AG08396 (cell line): ENCODE measurements around the gene COQ7.

Experiments
- DNase-seq: peaks from one replicate; pipeline ENCODE4 v3.0.0; 2012; ENCODE audit warnings: low spot score, mixed read lengths

Gene COQ7

GRCh38 chr16:19113577-19114358, 46.4 kb downstream of the COQ7 start, which contains the start of gene ITPRIPL2:
Gene ITPRIPL2, plus strand, starts transcription at chr16:19113964. Its CDS starts 498 bp downstream, at chr16:19114462.
- peak; percentile 91 for DNase-seq

DNA sequence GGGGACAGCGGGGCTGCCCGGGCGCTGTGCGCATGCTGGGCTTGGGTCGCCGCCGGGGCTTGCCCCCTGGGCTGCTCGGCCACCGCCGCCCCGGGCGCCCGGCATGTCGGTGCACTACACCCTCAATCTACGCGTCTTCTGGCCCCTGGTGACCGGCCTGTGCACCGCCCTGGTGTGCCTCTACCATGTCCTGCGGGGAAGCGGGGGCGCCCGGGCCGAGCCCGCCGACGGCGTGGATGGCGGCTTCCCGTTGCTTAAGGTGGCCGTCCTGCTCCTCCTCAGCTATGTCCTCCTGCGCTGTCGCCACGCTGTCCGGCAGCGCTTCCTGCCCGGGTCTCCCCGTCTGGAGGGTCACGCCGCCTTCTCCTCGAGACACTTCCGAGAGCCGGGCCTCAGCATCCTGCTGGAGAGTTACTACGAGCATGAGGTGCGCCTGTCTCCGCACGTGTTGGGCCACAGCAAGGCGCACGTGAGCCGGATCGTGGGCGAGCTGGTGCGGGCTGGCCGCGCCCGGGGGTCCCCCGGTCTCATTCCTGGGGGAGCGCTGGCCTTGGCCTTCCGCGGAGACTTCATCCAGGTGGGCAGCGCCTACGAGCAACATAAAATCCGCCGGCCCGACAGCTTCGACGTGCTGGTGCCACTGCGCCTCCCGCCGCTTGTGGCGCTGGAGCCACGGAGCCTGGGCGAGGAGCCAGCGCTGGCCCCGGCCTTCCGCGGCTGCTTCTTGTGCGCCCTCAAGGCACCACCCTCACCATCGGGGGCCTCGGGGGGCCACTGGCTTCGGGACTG, 47.1 kb downstream of the COQ7 start:
- DNase-seq = peak; percentile 71

- DNase-seq = no peak
These were observed 48.0 kb downstream of the COQ7 start for GRCh38 chr16:19115148-19116021.

- no peak for DNase-seq
These were observed 49.5 kb downstream of the COQ7 start for GRCh38 chr16:19116711-19117449.

GRCh38 chr16:19118938-19119431, 51.6 kb downstream of the COQ7 start:
- DNase-seq = peak; percentile 88

DNA sequence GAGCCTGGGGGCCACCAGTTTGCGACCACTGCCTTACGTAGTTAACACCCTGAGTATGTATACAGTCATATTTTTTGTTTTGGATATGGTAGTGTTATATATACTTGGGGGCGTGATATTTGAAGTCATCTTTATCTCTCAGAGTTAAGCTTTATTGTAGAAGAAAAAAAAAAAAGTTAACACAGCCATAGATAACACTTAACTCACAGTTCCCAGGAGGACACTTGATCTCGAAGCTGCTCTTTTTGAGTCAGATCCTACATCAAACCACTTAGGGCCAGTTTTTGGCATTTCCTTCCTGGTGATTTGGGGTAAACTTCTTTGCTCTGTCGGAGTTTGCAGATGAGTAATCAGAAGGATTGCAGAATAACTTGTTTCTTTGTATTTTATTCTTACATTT, 52.1 kb downstream of the COQ7 start:
- peak; percentile 57 for DNase-seq

- DNase-seq = no peak
These were observed 56.2 kb downstream of the COQ7 start for GRCh38 chr16:19123535-19124178.

DNA sequence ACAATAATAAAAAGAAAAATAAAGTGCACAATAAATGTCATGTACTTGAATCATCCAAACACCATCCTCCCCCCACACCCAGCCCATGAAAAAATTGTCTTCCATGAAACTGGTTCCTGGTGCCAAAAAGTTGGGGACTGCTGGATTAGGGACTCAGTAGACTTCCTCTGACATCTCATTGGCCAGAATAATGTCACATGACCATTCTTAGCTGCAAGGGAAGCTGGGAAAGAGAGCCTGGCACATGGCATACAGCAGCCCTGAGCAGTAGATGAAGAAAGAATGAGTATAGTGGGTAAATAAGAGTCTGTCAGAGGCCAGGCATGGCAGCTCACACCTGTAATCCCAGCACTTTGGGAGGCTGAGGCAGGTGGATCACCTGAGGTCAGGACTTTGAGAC, 58.9 kb downstream of the COQ7 start:
- no peak for DNase-seq

- DNase-seq = no peak
These were observed 59.8 kb downstream of the COQ7 start for GRCh38 chr16:19127205-19127604.

DNA sequence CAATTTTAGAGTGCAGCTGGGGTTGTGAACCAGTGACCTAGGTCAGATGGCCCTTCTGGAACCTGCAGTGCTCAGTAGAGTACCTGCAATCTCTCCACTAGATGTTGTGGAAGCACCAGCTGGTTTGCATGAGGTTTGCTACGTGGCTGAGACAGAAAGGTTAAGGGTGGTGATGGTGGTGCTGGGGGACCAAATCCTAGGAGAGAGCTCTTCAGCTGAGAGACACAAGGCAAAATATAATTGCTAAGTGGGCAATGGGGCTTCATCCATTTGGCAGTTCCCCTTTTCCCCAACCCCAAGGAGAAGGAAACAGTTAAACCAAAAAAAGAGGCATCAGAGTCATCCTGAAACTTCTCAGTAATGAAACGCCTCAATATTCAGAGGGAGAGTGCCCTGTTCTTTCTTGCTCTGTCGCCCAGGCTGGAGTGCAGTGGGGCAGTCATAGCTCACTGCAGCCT, 60.3 kb downstream of the COQ7 start:
- no peak for DNase-seq

GRCh38 chr16:19128454-19129200, 61.2 kb downstream of the COQ7 start:
- no peak for DNase-seq
